ENCODE data around the gene MSANTD3.

The MSANTD3 gene

GRCh38 chr9:100465761-100466160 lies 38.8 kb downstream of the MSANTD3 start:
- DNase-seq (ENCODE audit: low read depth, low spot score): no peak

- no peak for DNase-seq (ENCODE audit: low read depth, low spot score)
Measured at GRCh38 chr9:100466171-100466828, 39.4 kb downstream of the MSANTD3 start.

- no peak for DNase-seq (ENCODE audit: low read depth, low spot score)
Measured at GRCh38 chr9:100466829-100467221, 39.9 kb downstream of the MSANTD3 start.

- DNase-seq (ENCODE audit: low read depth, low spot score): no peak
Measured at GRCh38 chr9:100468041-100468440, 41.1 kb downstream of the MSANTD3 start.

GRCh38 chr9:100472268-100472667 lies 45.3 kb downstream of the MSANTD3 start:
- DNase-seq (ENCODE audit: low read depth, low spot score): no peak

- no peak for DNase-seq (ENCODE audit: low read depth, low spot score)
Measured at GRCh38 chr9:100472788-100473275, 45.9 kb downstream of the MSANTD3 start, which contains the start of gene TMEFF1. TSS of gene TMEFF1 (plus strand) at chr9:100473149. CDS start at chr9:100473545, 396 bp downstream.

- no peak for DNase-seq (ENCODE audit: low read depth, low spot score)
Measured at GRCh38 chr9:100473276-100474081, 46.5 kb downstream of the MSANTD3 start.

- no peak for DNase-seq (ENCODE audit: low read depth, low spot score)
Measured at GRCh38 chr9:100474082-100474923, 47.4 kb downstream of the MSANTD3 start.

- no peak for DNase-seq (ENCODE audit: low read depth, low spot score)
Measured at GRCh38 chr9:100474924-100475276, 48.0 kb downstream of the MSANTD3 start.

- no peak for DNase-seq (ENCODE audit: low read depth, low spot score)
Measured at GRCh38 chr9:100477241-100477640, 50.3 kb downstream of the MSANTD3 start.

- DNase-seq (ENCODE audit: low read depth, low spot score): no peak
Measured at GRCh38 chr9:100478192-100478591, 51.2 kb downstream of the MSANTD3 start.

- no peak for DNase-seq (ENCODE audit: low read depth, low spot score)
Measured at GRCh38 chr9:100479820-100480219, 52.9 kb downstream of the MSANTD3 start.

GRCh38 chr9:100485196-100485595 lies 58.3 kb downstream of the MSANTD3 start:
- no peak for DNase-seq (ENCODE audit: low read depth, low spot score)

- DNase-seq (ENCODE audit: low read depth, low spot score): no peak
Measured at GRCh38 chr9:100486479-100487176, 59.7 kb downstream of the MSANTD3 start.

- DNase-seq (ENCODE audit: low read depth, low spot score): no peak
Measured at GRCh38 chr9:100488177-100488576, 61.2 kb downstream of the MSANTD3 start.

- DNase-seq (ENCODE audit: low read depth, low spot score): no peak
Measured at GRCh38 chr9:100489836-100490235, 62.9 kb downstream of the MSANTD3 start.

- DNase-seq (ENCODE audit: low read depth, low spot score): no peak
Measured at GRCh38 chr9:100492952-100493351, 66.0 kb downstream of the MSANTD3 start.

GRCh38 chr9:100498592-100498991 lies 71.6 kb downstream of the MSANTD3 start:
- no peak for DNase-seq (ENCODE audit: low read depth, low spot score)

GRCh38 chr9:100499460-100499859 lies 72.5 kb downstream of the MSANTD3 start:
- DNase-seq (ENCODE audit: low read depth, low spot score): no peak

- no peak for DNase-seq (ENCODE audit: low read depth, low spot score)
Measured at GRCh38 chr9:100499866-100500265, 72.9 kb downstream of the MSANTD3 start.
